Lower leg skin (tissue), 4 donors: ENCODE results near the gene DDX5. TPM values are rescaled to one million over a fixed set of nuclear protein-coding genes. Genes with fewer than 3 reads are reported as not detected.
"Not testable (repeated sequence)": the region's sequence is repeated elsewhere in the genome, so short reads cannot be mapped to it uniquely, and the experiment has no call there.

Experiments used
- DNase-seq, 2 donors: peaks; one replicate each; pipeline ENCODE4 v3.0.0-alpha.2; 2019; ENCODE audit warnings: low spot score in 2 of 2
- H3K4me3 ChIP-seq: fragments of 200-600 bp; sonication (generic); 2 replicates; pipeline ENCODE4 v1.5.1; 2017; ENCODE audit warnings: mild to moderate bottlenecking, low read depth; ENCODE audit not compliant: poor library complexity, severe bottlenecking
- POLR2A ChIP-seq, 2 donors: fragments of 450-650 bp; IDR thresholded peaks; one replicate each; pipeline ENCODE4 v1.6.1; 2016 to 2017; ENCODE audit warnings: antibody characterized with exemption in 2 of 2, mild to moderate bottlenecking in 1 of 2, moderate library complexity in 1 of 2
- WGBS, 2 donors: methylation state at CpG; one replicate each; pipeline ENCODE4 v1.1.5; 2018; 5-methylcytosine and 5-hydroxymethylcytosine counted together
- intact Hi-C: fragments of 100-400 bp; cut with DNase I; formaldehyde crosslinking; loops from one replicate; pipeline ENCODE4 v1.15.0; 2023; ENCODE audit warnings: low total_unique reads
- total RNA-seq, 4 donors: library from RNA; depleted of rRNA; stranded (reverse); fragments of >200 nt; gene quantifications; one replicate each; pipeline ENCODE4 v1.1.0, GENCODE V29; 2016
- TF ChIP-seq, protein P1 (sequence below), 3 donors: fragments of 450-650 bp; IDR thresholded peaks; one replicate each; pipeline ENCODE4 v1.5.1; 2016; ENCODE audit warnings: antibody characterized with exemption in 3 of 3, mild to moderate bottlenecking in 3 of 3, moderate library complexity in 2 of 3

The DDX5 gene
- total RNA-seq, 4 donors from 2014 or later: 497 to 985 (median 764) TPM

DNA sequence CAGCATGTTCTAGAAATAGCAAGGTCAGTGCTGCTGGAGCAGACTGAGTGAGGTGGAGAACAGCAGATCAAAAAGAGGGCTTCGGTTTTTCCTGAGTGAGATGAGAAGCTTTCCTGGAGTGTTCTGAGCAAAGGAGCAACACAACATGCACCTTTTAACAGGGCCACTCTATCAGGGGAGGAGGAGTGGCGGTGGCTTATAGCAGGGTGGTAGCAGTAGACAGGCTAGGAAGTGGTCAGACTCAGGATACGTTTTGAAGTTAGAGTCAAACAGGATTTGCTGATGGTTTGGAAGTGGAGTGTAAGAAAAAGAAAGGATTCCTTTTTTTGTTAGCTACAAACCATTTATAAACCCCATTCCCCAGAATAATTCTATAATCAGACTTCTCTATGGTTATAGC is 21.7 kb downstream of the DDX5 start:
- TF ChIP-seq POLR2A (IDR thresholded peaks at IDR 0.05): no peak
- TF ChIP-seq, protein P1, sequence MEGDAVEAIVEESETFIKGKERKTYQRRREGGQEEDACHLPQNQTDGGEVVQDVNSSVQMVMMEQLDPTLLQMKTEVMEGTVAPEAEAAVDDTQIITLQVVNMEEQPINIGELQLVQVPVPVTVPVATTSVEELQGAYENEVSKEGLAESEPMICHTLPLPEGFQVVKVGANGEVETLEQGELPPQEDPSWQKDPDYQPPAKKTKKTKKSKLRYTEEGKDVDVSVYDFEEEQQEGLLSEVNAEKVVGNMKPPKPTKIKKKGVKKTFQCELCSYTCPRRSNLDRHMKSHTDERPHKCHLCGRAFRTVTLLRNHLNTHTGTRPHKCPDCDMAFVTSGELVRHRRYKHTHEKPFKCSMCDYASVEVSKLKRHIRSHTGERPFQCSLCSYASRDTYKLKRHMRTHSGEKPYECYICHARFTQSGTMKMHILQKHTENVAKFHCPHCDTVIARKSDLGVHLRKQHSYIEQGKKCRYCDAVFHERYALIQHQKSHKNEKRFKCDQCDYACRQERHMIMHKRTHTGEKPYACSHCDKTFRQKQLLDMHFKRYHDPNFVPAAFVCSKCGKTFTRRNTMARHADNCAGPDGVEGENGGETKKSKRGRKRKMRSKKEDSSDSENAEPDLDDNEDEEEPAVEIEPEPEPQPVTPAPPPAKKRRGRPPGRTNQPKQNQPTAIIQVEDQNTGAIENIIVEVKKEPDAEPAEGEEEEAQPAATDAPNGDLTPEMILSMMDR (IDR thresholded peaks at IDR 0.05): no peak
- intact Hi-C loops: no loop called here
- no peak for DNase-seq
- 89 to 93% methylated on average over 3 of the region's 3 CpGs for WGBS, 2 donors
- H3K4me3 ChIP-seq: no peak overlapping the region

DNA sequence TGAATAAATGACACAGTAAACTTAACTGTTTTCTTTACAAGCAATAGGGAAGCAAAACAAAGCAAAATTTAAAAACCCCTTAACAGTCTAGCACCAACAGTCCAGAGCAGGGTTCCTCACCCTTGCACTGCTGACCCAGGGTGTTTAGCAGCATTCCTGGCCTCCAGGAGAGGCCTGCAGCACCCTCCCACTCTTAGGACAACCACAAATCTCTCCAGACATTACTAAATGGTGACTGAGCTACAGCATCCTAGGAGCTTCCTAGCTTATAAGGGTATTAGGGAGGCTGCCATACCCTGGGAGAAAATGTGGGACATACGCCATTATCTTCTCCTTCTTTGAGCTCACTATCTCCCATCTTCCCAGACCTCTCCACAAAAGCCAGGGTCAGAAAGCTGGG is 25.1 kb downstream of the DDX5 start:
- H3K4me3 ChIP-seq: no peak overlapping the region
- intact Hi-C loops: no loop called here
- 95 to 100% methylated on average over 1 of the region's 1 CpG for WGBS, 2 donors
- no peak for DNase-seq
- no peak for TF ChIP-seq POLR2A (IDR thresholded peaks at IDR 0.05)
- TF ChIP-seq, protein P1 (IDR thresholded peaks at IDR 0.05): no peak

DNA sequence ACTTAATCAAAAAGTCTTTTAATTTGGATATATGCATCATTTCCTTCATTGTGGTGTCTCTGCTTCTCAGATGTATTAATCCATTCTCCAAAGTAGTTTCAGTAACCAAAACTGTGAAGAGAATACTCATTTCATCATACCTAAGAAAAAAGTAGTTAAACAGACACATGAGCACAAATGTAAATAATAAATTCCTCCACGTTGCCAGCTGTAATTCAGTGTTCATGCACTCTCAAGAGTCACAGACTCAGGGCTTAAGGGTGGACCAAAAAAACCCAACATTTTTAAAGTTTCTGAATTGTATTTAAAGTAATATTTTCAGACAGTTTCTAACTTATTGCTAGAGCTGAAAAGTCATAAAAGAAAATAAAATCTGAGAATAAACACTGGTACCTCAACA is 28.2 kb downstream of the DDX5 start:
- TF ChIP-seq, protein P1 (IDR thresholded peaks at IDR 0.05): no peak
- TF ChIP-seq POLR2A (IDR thresholded peaks at IDR 0.05): no peak
- no peak overlapping the region for H3K4me3 ChIP-seq
- DNase-seq: no peak
- intact Hi-C loops: no loop called here
- WGBS, 2 donors: 22% methylated on average over 1 of the region's 1 CpG

DNA sequence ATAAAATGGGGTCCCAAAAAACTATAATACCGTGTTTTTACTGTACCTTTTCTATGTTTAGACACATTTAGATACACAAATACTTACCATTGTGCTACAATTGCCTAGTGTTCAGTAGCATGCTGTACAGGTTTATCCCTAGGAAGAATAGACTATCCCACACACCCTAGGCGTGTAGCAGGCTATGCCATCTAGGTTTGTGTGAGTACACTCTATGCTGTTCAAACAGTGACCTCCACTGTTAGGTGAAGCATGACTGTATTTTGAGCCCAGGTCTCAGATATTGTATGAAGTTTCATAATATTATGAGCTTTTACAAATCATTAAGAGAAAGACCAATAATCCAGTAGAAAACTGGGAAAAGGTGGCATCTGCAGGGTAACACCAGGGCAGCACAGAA is 33.5 kb downstream of the DDX5 start:
- TF ChIP-seq, protein P1 (IDR thresholded peaks at IDR 0.05): no peak
- no peak for TF ChIP-seq POLR2A (IDR thresholded peaks at IDR 0.05)
- H3K4me3 ChIP-seq: no peak overlapping the region
- intact Hi-C loops: no loop called here
- DNase-seq: no peak
- WGBS, 2 donors: 88 to 91% methylated on average over 2 of the region's 2 CpGs

DNA sequence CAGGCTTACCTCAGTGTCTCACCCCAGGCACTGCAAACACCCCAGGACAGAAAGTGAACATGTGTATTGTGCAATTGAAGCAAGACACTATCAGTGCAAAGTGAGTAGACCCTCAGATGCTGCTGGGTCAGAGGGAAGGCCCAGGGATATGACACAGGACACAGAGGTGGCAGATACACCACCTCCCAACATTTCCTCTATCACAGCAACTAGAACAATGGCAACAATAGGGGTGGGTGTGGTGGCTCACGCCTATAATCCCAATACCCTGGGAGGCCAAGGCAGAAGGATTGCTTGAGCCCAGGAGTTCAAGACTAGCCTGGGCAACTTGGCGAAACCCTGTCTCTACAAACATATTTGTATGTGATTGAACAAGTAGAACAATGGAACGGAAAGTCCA is 34.6 kb downstream of the DDX5 start:
- intact Hi-C loops: no loop called here
- peak in 1 of 2 donors; percentile 21 for DNase-seq

DNA sequence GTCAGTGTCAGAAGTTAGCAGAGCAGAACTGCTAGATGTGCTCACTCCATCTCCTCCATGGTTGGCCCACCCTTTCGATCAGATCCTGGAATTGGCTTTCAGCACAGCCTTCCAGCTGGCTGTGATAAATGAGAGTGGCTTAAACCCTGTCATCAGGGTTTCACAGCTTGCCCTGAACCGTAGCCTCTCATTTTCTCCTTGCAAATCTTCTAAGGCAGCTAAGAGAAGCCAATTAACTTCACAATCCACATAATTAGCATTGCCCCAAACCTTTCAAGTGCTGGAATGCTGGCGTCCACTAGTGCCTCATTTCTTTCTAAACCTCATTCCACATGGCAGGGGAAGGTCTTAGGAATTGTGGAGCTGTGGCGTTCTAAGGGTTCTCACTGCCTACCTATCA is 35.5 kb downstream of the DDX5 start:
- H3K4me3 ChIP-seq: no peak overlapping the region
- WGBS, 2 donors: 73% methylated on average over 4 of the region's 4 CpGs
- DNase-seq: peak in 1 of 2 donors; percentile 43
- TF ChIP-seq, protein P1 (IDR thresholded peaks at IDR 0.05): no peak
- TF ChIP-seq POLR2A (IDR thresholded peaks at IDR 0.05): no peak
- intact Hi-C loops: no loop called here

More for the DNA sequence above, 34.6 kb downstream of the DDX5 start:
- 87 to 89% methylated on average over 3 of the region's 3 CpGs for WGBS, 2 donors
- H3K4me3 ChIP-seq: no peak overlapping the region
- TF ChIP-seq POLR2A (IDR thresholded peaks at IDR 0.05): no peak
- TF ChIP-seq, protein P1 (IDR thresholded peaks at IDR 0.05): no peak

DNA sequence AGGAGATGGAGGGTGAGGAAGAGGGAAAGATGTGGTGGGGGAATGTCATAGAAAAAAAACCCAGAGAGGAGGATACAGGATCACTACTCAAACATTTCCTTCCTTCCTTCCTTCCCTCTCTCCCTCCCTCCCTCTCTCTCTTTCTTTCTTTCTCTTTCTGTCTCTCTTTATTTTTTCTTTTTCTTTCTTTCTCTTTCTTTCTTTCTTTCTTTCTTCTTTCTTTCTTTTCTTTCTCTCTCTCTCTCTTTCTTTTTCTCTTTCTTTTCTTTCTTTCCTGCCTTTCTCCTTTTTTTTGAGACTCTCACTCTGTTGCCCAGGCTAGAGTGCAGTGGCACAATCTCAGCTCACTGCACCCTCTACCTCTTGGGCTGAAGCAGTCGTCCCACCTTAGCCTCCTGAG is 39.3 kb downstream of the DDX5 start:
- DNase-seq, intact Hi-C loops, H3K4me3 ChIP-seq: not testable (repeated sequence)
- 58 to 65% methylated on average over 1 of the region's 1 CpG for WGBS, 2 donors
